Uterus (tissue), 4 donors: ENCODE measurements around the gene TMEM233. TPM values are rescaled to one million over a fixed set of nuclear protein-coding genes. Genes with fewer than 3 reads are reported as not detected.

Source experiments
- DNase-seq, 2 donors: peaks; one replicate each; pipeline ENCODE4 v3.0.0-alpha.2; 2019 to 2020
- H3K27ac ChIP-seq, 2 donors: fragments of 200-600 bp; sonication (generic); 1 replicate in 1 of 2; 2 replicates in 1 of 2; pipeline ENCODE4 v1.5.1; 2016 to 2018
- H3K27me3 ChIP-seq, 2 donors: fragments of 200-600 bp; sonication (generic); one replicate each; pipeline ENCODE4 v1.5.1; 2018 to 2019; ENCODE audit warnings: control low read depth in 1 of 2
- H3K36me3 ChIP-seq, 2 donors: fragments of 200-600 bp; sonication (generic); one replicate each; pipeline ENCODE4 v1.5.1; 2019; ENCODE audit warnings: control low read depth in 1 of 2
- H3K4me1 ChIP-seq, 2 donors: fragments of 200-600 bp; sonication (generic); one replicate each; pipeline ENCODE4 v1.5.1; 2018 to 2019; ENCODE audit warnings: control low read depth in 1 of 2
- H3K4me3 ChIP-seq, 2 donors: fragments of 200-600 bp; sonication (generic); 1 replicate in 1 of 2; 2 replicates in 1 of 2; pipeline ENCODE4 v1.5.1; 2018 to 2019; ENCODE audit warnings: mild to moderate bottlenecking in 1 of 2
- H3K9me3 ChIP-seq, 2 donors: fragments of 200-600 bp; sonication (generic); one replicate each; pipeline ENCODE4 v1.5.1; 2019; ENCODE audit warnings: control low read depth in 1 of 2
- POLR2A ChIP-seq, 2 donors: fragments of 450-650 bp; IDR thresholded peaks; one replicate each; pipeline ENCODE4 v1.6.1; 2016; ENCODE audit warnings: antibody characterized with exemption in 2 of 2, mild to moderate bottlenecking in 1 of 2, moderate library complexity in 1 of 2
- intact Hi-C: fragments of 100-400 bp; cut with DNase I; formaldehyde crosslinking; loops from one replicate; pipeline ENCODE4 v1.15.1; 2023; ENCODE audit warnings: low total_unique reads
- small RNA-seq: library from RNA; depleted of rRNA; stranded (forward); fragments of <200 nt; gene quantifications from one replicate; pipeline ENCODE3, GENCODE V24; 2016
- total RNA-seq, 4 donors: library from RNA; depleted of rRNA in 3 of 4; stranded (reverse); fragments of >200 nt in 3 of 4; gene quantifications; one replicate each; pipeline versions ENCODE4 v1.1.0 to v1.2.4, GENCODE V29; 2014 to 2023
- TF ChIP-seq, protein P1 (sequence below), 4 experiments: fragments of 200-600 bp in 2 of 4; fragments of 450-650 bp in 2 of 4; sonication (generic) in 2 of 4; IDR thresholded peaks; one replicate each; pipeline ENCODE4 v1.5.1; 2016 to 2019; ENCODE audit warnings: antibody characterized with exemption in 4 of 4, mild to moderate bottlenecking in 2 of 4, moderate library complexity in 1 of 4
- donor health status: DM: yes; HTN: yes; CAD: no.

Gene TMEM233
- total RNA-seq, 4 donors from 2014 or later, result 0.21 TPM; not detected in 2

DNA sequence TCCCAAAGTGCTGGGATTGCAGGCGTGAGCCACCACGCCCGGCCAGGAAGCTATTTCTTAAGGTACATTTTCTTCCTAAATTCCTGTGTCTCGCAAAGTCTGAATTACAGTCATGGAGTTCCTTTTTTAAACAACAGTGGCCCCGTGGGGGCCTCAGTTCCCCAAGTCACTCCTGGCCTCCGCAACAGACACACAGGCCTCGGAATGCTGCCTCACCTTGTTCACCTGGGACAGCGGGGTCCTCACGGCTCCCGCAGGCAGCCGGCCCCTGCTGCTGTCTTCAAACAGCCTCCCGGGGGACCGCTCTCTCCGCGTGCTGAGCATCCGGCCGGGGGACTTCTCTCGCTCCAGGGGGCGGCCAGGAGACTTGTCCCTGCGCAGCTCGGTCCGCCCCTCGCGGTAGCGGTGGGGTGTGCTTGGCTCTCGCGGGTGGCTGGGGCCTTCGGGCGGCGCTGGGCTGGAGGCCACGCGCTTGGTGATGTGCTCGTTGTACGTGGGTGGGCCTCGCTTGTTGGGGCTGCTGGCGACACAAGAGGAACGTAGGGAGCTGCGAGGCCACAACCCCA lies 96.4 kb downstream of the TMEM233 start:
- Histone ChIP-seq H3K4me1 (peaks cover 0 to 6% of the 10 kb centered on the region in 2 donors), H3K9me3 (no peaks in the 10 kb centered on the region), H3K4me3 (no peak overlapping the region), H3K27ac (no peak overlapping the region), H3K27me3 (no peaks in the 10 kb centered on the region), H3K36me3 (no peaks in the 10 kb centered on the region)
- DNase-seq, result no peak
- intact Hi-C loops, result no loop called here
- TF ChIP-seq, protein P1, sequence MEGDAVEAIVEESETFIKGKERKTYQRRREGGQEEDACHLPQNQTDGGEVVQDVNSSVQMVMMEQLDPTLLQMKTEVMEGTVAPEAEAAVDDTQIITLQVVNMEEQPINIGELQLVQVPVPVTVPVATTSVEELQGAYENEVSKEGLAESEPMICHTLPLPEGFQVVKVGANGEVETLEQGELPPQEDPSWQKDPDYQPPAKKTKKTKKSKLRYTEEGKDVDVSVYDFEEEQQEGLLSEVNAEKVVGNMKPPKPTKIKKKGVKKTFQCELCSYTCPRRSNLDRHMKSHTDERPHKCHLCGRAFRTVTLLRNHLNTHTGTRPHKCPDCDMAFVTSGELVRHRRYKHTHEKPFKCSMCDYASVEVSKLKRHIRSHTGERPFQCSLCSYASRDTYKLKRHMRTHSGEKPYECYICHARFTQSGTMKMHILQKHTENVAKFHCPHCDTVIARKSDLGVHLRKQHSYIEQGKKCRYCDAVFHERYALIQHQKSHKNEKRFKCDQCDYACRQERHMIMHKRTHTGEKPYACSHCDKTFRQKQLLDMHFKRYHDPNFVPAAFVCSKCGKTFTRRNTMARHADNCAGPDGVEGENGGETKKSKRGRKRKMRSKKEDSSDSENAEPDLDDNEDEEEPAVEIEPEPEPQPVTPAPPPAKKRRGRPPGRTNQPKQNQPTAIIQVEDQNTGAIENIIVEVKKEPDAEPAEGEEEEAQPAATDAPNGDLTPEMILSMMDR (IDR thresholded peaks at IDR 0.05), result no peak
- no peak for TF ChIP-seq POLR2A (IDR thresholded peaks at IDR 0.05)

DNA sequence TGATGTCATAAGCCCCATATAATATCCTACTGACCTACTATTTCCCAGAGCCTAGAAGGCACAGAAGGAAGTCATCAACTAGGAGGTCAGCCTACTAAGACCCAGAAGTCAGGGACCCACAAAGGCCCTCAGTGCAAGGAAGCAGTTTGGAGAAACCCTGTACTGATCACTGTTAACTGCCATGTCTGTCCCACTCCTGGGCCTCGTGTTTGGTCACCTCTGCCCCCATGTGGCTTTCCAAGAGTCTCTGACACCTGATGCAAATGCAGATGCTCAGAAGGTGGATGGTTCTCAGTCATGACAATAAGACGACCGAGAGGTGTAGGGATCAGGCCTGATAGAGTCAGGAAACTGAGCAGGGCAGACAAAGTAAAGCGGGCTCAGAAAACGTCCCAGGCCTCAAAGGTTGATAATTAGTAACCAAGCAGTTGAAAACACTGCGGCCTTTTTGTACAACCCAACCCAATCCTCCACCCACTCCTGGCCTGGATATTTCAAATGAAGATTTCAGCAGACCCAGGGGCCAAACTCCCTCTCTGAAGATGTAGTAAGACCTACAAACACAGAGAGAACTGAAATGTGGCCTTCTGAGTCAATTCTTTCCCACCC lies 97.7 kb downstream of the TMEM233 start:
- H3K27me3 ChIP-seq, result no peaks in the 10 kb centered on the region
- intact Hi-C loops, result no loop called here
- no peaks in the 10 kb centered on the region for H3K9me3 ChIP-seq
- no peak for DNase-seq
- no peak overlapping the region for H3K4me3 ChIP-seq
- TF ChIP-seq, protein P1 (IDR thresholded peaks at IDR 0.05), result no peak
- TF ChIP-seq POLR2A (IDR thresholded peaks at IDR 0.05), result no peak
- no peaks in the 10 kb centered on the region for H3K36me3 ChIP-seq
- H3K27ac ChIP-seq, result no peak overlapping the region
- H3K4me1 ChIP-seq, result peaks cover 0 to 6% of the 10 kb centered on the region in 2 donors

DNA sequence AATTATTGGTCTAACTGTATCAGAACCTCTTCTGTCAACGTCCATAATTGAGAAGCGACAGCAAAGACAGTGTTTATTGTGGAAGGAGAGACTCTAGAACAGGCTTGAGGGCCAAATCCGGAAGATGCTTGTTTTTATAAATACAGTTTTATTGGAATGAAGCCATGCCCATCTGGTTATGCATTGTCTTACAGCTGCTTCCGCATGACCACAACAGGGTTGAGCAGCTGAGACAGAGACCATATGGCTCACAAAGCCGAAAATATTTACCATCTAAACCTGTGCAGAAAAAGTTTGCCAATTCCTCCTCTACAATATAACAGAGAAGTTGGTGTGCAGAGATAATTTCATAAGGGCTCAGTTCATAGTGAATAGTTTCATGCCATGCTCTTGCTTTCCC lies 98.8 kb downstream of the TMEM233 start:
- Histone ChIP-seq H3K27me3 (no peaks in the 10 kb centered on the region), H3K36me3 (no peaks in the 10 kb centered on the region)
- intact Hi-C loops, result no loop called here

More for the DNA sequence above, 98.8 kb downstream of the TMEM233 start:
- no peak overlapping the region for H3K27ac ChIP-seq
- DNase-seq, result no peak
- TF ChIP-seq, protein P1 (IDR thresholded peaks at IDR 0.05), result no peak
- no peak for TF ChIP-seq POLR2A (IDR thresholded peaks at IDR 0.05)
- H3K9me3 ChIP-seq, result no peaks in the 10 kb centered on the region
- H3K4me1 ChIP-seq, result peaks cover 0 to 6% of the 10 kb centered on the region in 2 donors
- H3K4me3 ChIP-seq, result no peak overlapping the region

Small RNA genes within 50 kb of the gene (small RNA-seq; reads per million reads assigned to genes)
- not detected for gene RN7SKP197

Other genes with a start within 250 kb of the TMEM233 start
- 10 to 100 TPM; 10.9 to 44.1 (median 32.8) TPM for gene PRKAB1, start 74.4 kb downstream of the TMEM233 start, total RNA-seq